ENCODE measurements around the gene DNAJC16.

- TF ChIP-seq MAX (IDR thresholded peaks at IDR 0.05) (no peak), TCF7 (IDR thresholded peaks at IDR 0.05; ENCODE audit: low read depth) (no peak), ZNF598 (CRISPR knock-in tag; IDR thresholded peaks at IDR 0.05; ENCODE audit: borderline replicate concordance) (no peak), POLR2AphosphoS5 (IDR thresholded peaks at IDR 0.05; ENCODE audit: low read depth, low read length) (no peak), EZH2 (conservative IDR thresholded peaks at IDR 0.05; ENCODE audit: low read depth, low read length) (no peak), ZNF577 (CRISPR knock-in tag; IDR thresholded peaks at IDR 0.05; ENCODE audit: borderline replicate concordance, low read depth) (no peak), ZNF883 (CRISPR knock-in tag; IDR thresholded peaks at IDR 0.05; ENCODE audit: not compliant biosample characterization) (no peak)
Observed at GRCh38 chr1:15501208-15502032, 25.2 kb upstream of the DNAJC16 start.

Measured in HepG2 (cell line).